Fibroblast of lung (primary cell): ENCODE measurements around the gene PRKX.
"Not testable (repeated sequence)": the region's sequence is repeated elsewhere in the genome, so short reads cannot be mapped to it uniquely, and the experiment has no call there.

Source experiments
- CTCF ChIP-seq, 2 donors: IDR thresholded peaks in 1 of 2; conservative IDR thresholded peaks in 1 of 2; 1 replicate in 1 of 2; 2 replicates in 1 of 2; pipeline ENCODE4 v1.5.1; 2011 to 2012; ENCODE audit warnings: low read length in 2 of 2, control low read depth in 1 of 2, inconsistent platforms in 1 of 2, low read depth in 1 of 2, mild to moderate bottlenecking in 1 of 2
- EZH2 ChIP-seq: IDR thresholded peaks from 2 replicates; pipeline ENCODE4 v1.5.1; 2012; ENCODE audit warnings: low read length, control low read depth, mild to moderate bottlenecking; ENCODE audit errors: missing control alignments

- not testable (repeated sequence) for TF ChIP-seq CTCF (conservative IDR thresholded peaks at IDR 0.05 in 1 of 2, IDR thresholded peaks at IDR 0.05 in 1 of 2; ENCODE audit: low read depth in 1 of 2, low read length in 2 of 2); EZH2
These were observed 101.7 kb downstream of the PRKX start for GRCh38 chrX:3611744-3612143.
